HuH-7.5 (cell line): Measurements from ENCODE around the gene HSF2BP.
"Not testable (repeated sequence)": the region's sequence is repeated elsewhere in the genome, so short reads cannot be mapped to it uniquely, and the experiment has no call there.

ENCODE experiments used
- DNase-seq: peaks from one replicate; pipeline ENCODE4 v3.0.0; 2011; ENCODE audit warnings: low spot score

Gene HSF2BP

GRCh38 chr21:43651926-43652325, 7.4 kb downstream of the HSF2BP start:
- DNase-seq, result not testable (repeated sequence)

- DNase-seq, result no peak
Observed at GRCh38 chr21:43648171-43648570, 11.1 kb downstream of the HSF2BP start.

GRCh38 chr21:43646550-43647260, 12.6 kb downstream of the HSF2BP start:
- peak; percentile 85 for DNase-seq

GRCh38 chr21:43645976-43646375, 13.3 kb downstream of the HSF2BP start:
- DNase-seq, result no peak

GRCh38 chr21:43645136-43645891, 14.0 kb downstream of the HSF2BP start:
- DNase-seq, result peak; percentile 47

- no peak for DNase-seq
Observed at GRCh38 chr21:43644609-43645008, 14.7 kb downstream of the HSF2BP start.

GRCh38 chr21:43644071-43644470, 15.2 kb downstream of the HSF2BP start:
- no peak for DNase-seq

- DNase-seq, result no peak
Observed at GRCh38 chr21:43643193-43643592, 16.1 kb downstream of the HSF2BP start.

GRCh38 chr21:43640400-43640799, 18.9 kb downstream of the HSF2BP start:
- no peak for DNase-seq

- DNase-seq, result no peak
Observed at GRCh38 chr21:43639470-43640353, 19.6 kb downstream of the HSF2BP start.

GRCh38 chr21:43637530-43638158, 21.6 kb downstream of the HSF2BP start:
- no peak for DNase-seq

- no peak for DNase-seq
Observed at GRCh38 chr21:43635436-43635835, 23.9 kb downstream of the HSF2BP start.

GRCh38 chr21:43634618-43635017, 24.7 kb downstream of the HSF2BP start:
- no peak for DNase-seq

GRCh38 chr21:43632373-43632905, 26.8 kb downstream of the HSF2BP start:
- no peak for DNase-seq

GRCh38 chr21:43631411-43632107, 27.7 kb downstream of the HSF2BP start:
- no peak for DNase-seq

GRCh38 chr21:43627527-43627926, 31.8 kb downstream of the HSF2BP start:
- DNase-seq, result no peak

GRCh38 chr21:43626390-43626789, 32.9 kb downstream of the HSF2BP start:
- DNase-seq, result no peak

GRCh38 chr21:43624339-43624738, 34.9 kb downstream of the HSF2BP start:
- no peak for DNase-seq

GRCh38 chr21:43623588-43623987, 35.7 kb downstream of the HSF2BP start:
- DNase-seq, result no peak

GRCh38 chr21:43622796-43623195, 36.5 kb downstream of the HSF2BP start:
- DNase-seq, result no peak

- no peak for DNase-seq
Observed at GRCh38 chr21:43619856-43620255, 39.4 kb downstream of the HSF2BP start.
